Measurements from ENCODE around the gene CABP2.

GRCh38 chr11:67521924-67522323 lies 1.3 kb downstream of the CABP2 start:
- TF ChIP-seq POLR2A (IDR thresholded peaks at IDR 0.05; ENCODE audit: low read length) (no peak), GATA1 (IDR thresholded peaks at IDR 0.05; ENCODE audit: low read depth, low read length) (no peak)
